NCI-H146 (cell line): ENCODE data around the gene ARR3.
"Not testable (repeated sequence)": the region's sequence is repeated elsewhere in the genome, so short reads cannot be mapped to it uniquely, and the experiment has no call there.

Experiments
- DNase-seq: peaks from one replicate; lab custom pipeline; 2025; lab: John Stamatoyannopoulos, UW

ARR3 gene

GRCh38 chrX:70268034-70268433 is at the start of gene ARR3:
ARR3 (plus strand) TSS chrX:70268334; CDS start chrX:70269386, 1,052 bp downstream.
- DNase-seq, result no peak

GRCh38 chrX:70219938-70220764 is 48.0 kb upstream of the ARR3 start:
- peak; percentile 97 for DNase-seq

GRCh38 chrX:70226048-70226447 is 42.1 kb upstream of the ARR3 start:
- DNase-seq, result no peak

GRCh38 chrX:70226687-70227086 is 41.4 kb upstream of the ARR3 start:
- DNase-seq, result no peak

- no peak for DNase-seq
Observed at GRCh38 chrX:70231666-70232065, 36.5 kb upstream of the ARR3 start.

GRCh38 chrX:70234355-70234754 is 33.8 kb upstream of the ARR3 start, which contains the start of gene AWAT1:
AWAT1 (plus strand) TSS chrX:70234655; CDS start chrX:70234696, 41 bp downstream.
- no peak for DNase-seq

GRCh38 chrX:70240751-70241150 is 27.4 kb upstream of the ARR3 start:
- no peak for DNase-seq

GRCh38 chrX:70241501-70241900 is 26.6 kb upstream of the ARR3 start:
- no peak for DNase-seq

- not testable (repeated sequence) for DNase-seq
Observed at GRCh38 chrX:70243601-70244000, 24.5 kb upstream of the ARR3 start.

GRCh38 chrX:70244881-70245280 is 23.3 kb upstream of the ARR3 start:
- no peak for DNase-seq

- DNase-seq, result no peak
Observed at GRCh38 chrX:70247252-70247651, 20.9 kb upstream of the ARR3 start.

- no peak for DNase-seq
Observed at GRCh38 chrX:70252491-70252890, 15.6 kb upstream of the ARR3 start.

GRCh38 chrX:70253377-70254062 is 14.6 kb upstream of the ARR3 start:
- no peak for DNase-seq

GRCh38 chrX:70254063-70254400 is 14.1 kb upstream of the ARR3 start:
- no peak for DNase-seq

- DNase-seq, result no peak
Observed at GRCh38 chrX:70254909-70255308, 13.2 kb upstream of the ARR3 start.

- DNase-seq, result no peak
Observed at GRCh38 chrX:70255452-70255851, 12.7 kb upstream of the ARR3 start.

- no peak for DNase-seq
Observed at GRCh38 chrX:70257423-70258288, 10.5 kb upstream of the ARR3 start.

GRCh38 chrX:70260104-70260503 is 8.0 kb upstream of the ARR3 start, which contains the start of gene P2RY4:
P2RY4 (minus strand) TSS chrX:70260204; CDS start chrX:70259624, 580 bp downstream.
- DNase-seq, result no peak

GRCh38 chrX:70262952-70263567 is 5.1 kb upstream of the ARR3 start:
- DNase-seq, result peak; percentile 73

GRCh38 chrX:70264784-70265183 is 3.4 kb upstream of the ARR3 start:
- DNase-seq, result no peak

GRCh38 chrX:70274029-70274428 is 5.9 kb downstream of the ARR3 start:
- DNase-seq, result not testable (repeated sequence)

- DNase-seq, result no peak
Observed at GRCh38 chrX:70279081-70279480, 10.9 kb downstream of the ARR3 start.
